KMS-11 (cell line): Measurements from ENCODE around the gene FCSK.

Experiments used
- H2AFZ ChIP-seq: fragments of 200-600 bp; sonication (generic); 2 replicates; pipeline ENCODE4 v1.6.1; 2016; ENCODE audit warnings: antibody characterized with exemption, mixed run types, low read depth
- H3K27ac ChIP-seq: fragments of 200-600 bp; sonication (generic); 2 replicates; pipeline ENCODE4 v1.6.1; 2016; ENCODE audit warnings: mild to moderate bottlenecking, mixed run types
- H3K27me3 ChIP-seq: fragments of 200-600 bp; sonication (generic); 2 replicates; pipeline ENCODE4 v1.6.1; 2017; ENCODE audit warnings: mild to moderate bottlenecking, low read depth, mixed run types, moderate library complexity; ENCODE audit not compliant: insufficient read depth
- H3K36me3 ChIP-seq: fragments of 200-600 bp; sonication (generic); 2 replicates; pipeline ENCODE4 v1.6.1; 2017; ENCODE audit warnings: mild to moderate bottlenecking, mixed run types; ENCODE audit not compliant: insufficient read depth
- H3K4me1 ChIP-seq: fragments of 200-600 bp; sonication (generic); 2 replicates; pipeline ENCODE4 v1.6.1; 2016; ENCODE audit warnings: mild to moderate bottlenecking, low read depth, mixed run types; ENCODE audit not compliant: poor library complexity, severe bottlenecking
- H3K4me2 ChIP-seq: fragments of 200-600 bp; sonication (generic); 2 replicates; pipeline ENCODE4 v1.7.0; 2016; ENCODE audit warnings: mild to moderate bottlenecking, mixed run types
- H3K4me3 ChIP-seq: fragments of 200-600 bp; sonication (generic); IDR thresholded peaks from 2 replicates; pipeline ENCODE4 v1.6.1; 2017; ENCODE audit warnings: low read depth, low read length, mixed read lengths; ENCODE audit not compliant: insufficient read depth
- H3K79me2 ChIP-seq: fragments of 200-600 bp; sonication (generic); 2 replicates; pipeline ENCODE4 v1.6.1; 2016; ENCODE audit warnings: low read depth, mixed run types; ENCODE audit not compliant: insufficient read depth
- H3K9ac ChIP-seq: fragments of 200-600 bp; sonication (generic); 2 replicates; pipeline ENCODE4 v1.6.1; 2016; ENCODE audit warnings: mild to moderate bottlenecking, mixed run types
- H4K20me1 ChIP-seq: fragments of 200-600 bp; sonication (generic); 2 replicates; pipeline ENCODE4 v1.6.1; 2016; ENCODE audit warnings: mild to moderate bottlenecking, mixed run types; ENCODE audit not compliant: insufficient read depth
- TF ChIP-seq, protein P1 (sequence below): fragments of 200-600 bp; sonication (generic); conservative IDR thresholded peaks from 2 replicates; pipeline ENCODE4 v1.6.1; 2017; ENCODE audit warnings: low read depth, mild to moderate bottlenecking, antibody characterized with exemption, low read length, moderate library complexity, mixed read lengths

FCSK gene

DNA sequence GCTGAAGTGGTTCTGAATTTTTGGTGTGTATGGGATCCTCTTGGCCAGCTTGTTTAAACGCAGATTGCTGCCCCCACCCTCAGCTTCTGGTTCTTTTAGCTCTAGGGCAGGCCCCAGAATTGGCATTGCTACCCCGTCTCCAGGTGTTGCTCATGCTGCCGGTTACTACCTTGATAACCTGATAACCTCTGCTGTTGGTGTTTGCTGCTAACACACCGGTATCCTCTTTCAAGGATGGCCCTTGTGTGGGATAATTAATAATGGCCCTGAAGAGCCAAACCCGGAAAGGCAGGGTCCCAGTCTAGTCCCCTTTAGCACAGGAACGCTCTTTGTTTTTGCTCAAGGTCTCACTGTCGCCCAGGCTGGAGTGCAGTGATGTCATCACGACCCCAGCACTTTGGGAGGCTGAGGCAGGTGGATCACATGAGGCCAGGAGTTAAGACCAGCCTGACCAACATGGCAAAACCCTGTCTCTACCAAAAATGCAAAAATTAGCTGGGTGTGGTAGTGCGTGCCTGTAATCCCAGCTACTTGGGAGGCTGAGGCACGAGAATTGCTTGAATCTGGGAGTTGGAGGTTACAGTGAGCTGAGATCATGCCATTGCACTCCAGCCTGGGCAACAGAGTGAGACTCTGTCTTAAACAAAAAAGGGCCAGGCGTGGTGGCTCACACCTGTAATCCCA, 14.2 kb upstream of the FCSK start:
- Histone ChIP-seq H3K79me2 (peaks cover 30% of the 10 kb centered on the region), H3K4me1 (peaks cover 32% of the 10 kb centered on the region), H3K27me3 (no peaks in the 10 kb centered on the region), H2AFZ (peak overlapping the region; percentile 97; the same call in 1 of the 2 replicates), H3K36me3 (no peaks in the 10 kb centered on the region), H3K4me2 (peak overlapping the region; percentile 82; the same call in 1 of the 2 replicates), H3K4me3 (no peak overlapping the region), H3K27ac (no peak overlapping the region), H3K9ac (no peak overlapping the region), H4K20me1 (no peaks in the 10 kb centered on the region)
- TF ChIP-seq, protein P1, sequence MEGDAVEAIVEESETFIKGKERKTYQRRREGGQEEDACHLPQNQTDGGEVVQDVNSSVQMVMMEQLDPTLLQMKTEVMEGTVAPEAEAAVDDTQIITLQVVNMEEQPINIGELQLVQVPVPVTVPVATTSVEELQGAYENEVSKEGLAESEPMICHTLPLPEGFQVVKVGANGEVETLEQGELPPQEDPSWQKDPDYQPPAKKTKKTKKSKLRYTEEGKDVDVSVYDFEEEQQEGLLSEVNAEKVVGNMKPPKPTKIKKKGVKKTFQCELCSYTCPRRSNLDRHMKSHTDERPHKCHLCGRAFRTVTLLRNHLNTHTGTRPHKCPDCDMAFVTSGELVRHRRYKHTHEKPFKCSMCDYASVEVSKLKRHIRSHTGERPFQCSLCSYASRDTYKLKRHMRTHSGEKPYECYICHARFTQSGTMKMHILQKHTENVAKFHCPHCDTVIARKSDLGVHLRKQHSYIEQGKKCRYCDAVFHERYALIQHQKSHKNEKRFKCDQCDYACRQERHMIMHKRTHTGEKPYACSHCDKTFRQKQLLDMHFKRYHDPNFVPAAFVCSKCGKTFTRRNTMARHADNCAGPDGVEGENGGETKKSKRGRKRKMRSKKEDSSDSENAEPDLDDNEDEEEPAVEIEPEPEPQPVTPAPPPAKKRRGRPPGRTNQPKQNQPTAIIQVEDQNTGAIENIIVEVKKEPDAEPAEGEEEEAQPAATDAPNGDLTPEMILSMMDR: no peak

- TF ChIP-seq, protein P1: no peak
- Histone ChIP-seq H3K4me3 (no peak overlapping the region), H3K27ac (no peak overlapping the region), H2AFZ (no peak overlapping the region), H3K4me2 (no peak overlapping the region), H3K9ac (no peak overlapping the region), H3K79me2 (peaks cover 19% of the 10 kb centered on the region), H3K27me3 (no peaks in the 10 kb centered on the region), H3K36me3 (no peaks in the 10 kb centered on the region), H4K20me1 (no peaks in the 10 kb centered on the region), H3K4me1 (peaks cover 20% of the 10 kb centered on the region)
Measured at GRCh38 chr16:70441406-70441990, 12.9 kb upstream of the FCSK start.

DNA sequence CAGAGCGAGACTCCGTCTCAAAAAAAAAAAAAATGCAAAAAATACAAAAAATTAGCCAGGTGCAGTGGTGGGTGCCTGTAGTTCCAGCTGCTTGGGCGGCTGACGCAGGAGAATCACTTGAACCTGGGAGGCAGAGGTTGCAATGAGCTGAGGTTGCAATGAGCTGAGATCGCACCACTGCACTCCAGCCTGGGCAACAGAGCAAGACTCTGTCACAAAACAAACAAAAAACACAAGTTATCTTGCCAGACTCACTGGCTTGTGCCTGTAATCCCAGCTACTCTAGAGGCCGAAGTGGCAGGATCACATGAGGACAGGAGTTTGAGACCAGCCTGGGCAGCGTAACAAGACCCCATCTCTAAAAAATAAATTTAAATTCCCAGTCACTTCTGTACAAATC, 12.1 kb upstream of the FCSK start:
- Histone ChIP-seq H3K4me2 (no peak overlapping the region), H3K27me3 (no peaks in the 10 kb centered on the region), H3K4me3 (no peak overlapping the region), H3K79me2 (peaks cover 11% of the 10 kb centered on the region), H3K4me1 (peaks cover 12% of the 10 kb centered on the region), H3K9ac (no peak overlapping the region), H3K27ac (no peak overlapping the region), H2AFZ (no peak overlapping the region), H3K36me3 (no peaks in the 10 kb centered on the region), H4K20me1 (no peaks in the 10 kb centered on the region)
- TF ChIP-seq, protein P1: no peak

- TF ChIP-seq, protein P1: no peak
- H3K4me3 ChIP-seq: no peak overlapping the region
- H3K79me2 ChIP-seq: no peaks in the 10 kb centered on the region
- H4K20me1 ChIP-seq: no peaks in the 10 kb centered on the region
- H3K4me1 ChIP-seq: peaks cover 7% of the 10 kb centered on the region
- no peak overlapping the region for H3K9ac ChIP-seq
- H3K27ac ChIP-seq: no peak overlapping the region
- H2AFZ ChIP-seq: no peak overlapping the region
- H3K27me3 ChIP-seq: no peaks in the 10 kb centered on the region
- H3K4me2 ChIP-seq: no peak overlapping the region
- no peaks in the 10 kb centered on the region for H3K36me3 ChIP-seq
Measured at GRCh38 chr16:70444249-70445063, 9.9 kb upstream of the FCSK start.
